KMS-11 (cell line): Measurements from ENCODE around the gene VAMP5.
"Not testable (repeated sequence)": the region's sequence is repeated elsewhere in the genome, so short reads cannot be mapped to it uniquely, and the experiment has no call there.

Experiments
- H2AFZ ChIP-seq: fragments of 200-600 bp; sonication (generic); 2 replicates; pipeline ENCODE4 v1.6.1; 2016; ENCODE audit warnings: antibody characterized with exemption, mixed run types, low read depth
- H3K27ac ChIP-seq: fragments of 200-600 bp; sonication (generic); 2 replicates; pipeline ENCODE4 v1.6.1; 2016; ENCODE audit warnings: mild to moderate bottlenecking, mixed run types
- H3K27me3 ChIP-seq: fragments of 200-600 bp; sonication (generic); 2 replicates; pipeline ENCODE4 v1.6.1; 2017; ENCODE audit warnings: mild to moderate bottlenecking, low read depth, mixed run types, moderate library complexity; ENCODE audit not compliant: insufficient read depth
- H3K36me3 ChIP-seq: fragments of 200-600 bp; sonication (generic); 2 replicates; pipeline ENCODE4 v1.6.1; 2017; ENCODE audit warnings: mild to moderate bottlenecking, mixed run types; ENCODE audit not compliant: insufficient read depth
- H3K4me1 ChIP-seq: fragments of 200-600 bp; sonication (generic); 2 replicates; pipeline ENCODE4 v1.6.1; 2016; ENCODE audit warnings: mild to moderate bottlenecking, low read depth, mixed run types; ENCODE audit not compliant: poor library complexity, severe bottlenecking
- H3K4me2 ChIP-seq: fragments of 200-600 bp; sonication (generic); 2 replicates; pipeline ENCODE4 v1.7.0; 2016; ENCODE audit warnings: mild to moderate bottlenecking, mixed run types
- H3K4me3 ChIP-seq: fragments of 200-600 bp; sonication (generic); IDR thresholded peaks from 2 replicates; pipeline ENCODE4 v1.6.1; 2017; ENCODE audit warnings: low read depth, low read length, mixed read lengths; ENCODE audit not compliant: insufficient read depth
- H3K79me2 ChIP-seq: fragments of 200-600 bp; sonication (generic); 2 replicates; pipeline ENCODE4 v1.6.1; 2016; ENCODE audit warnings: low read depth, mixed run types; ENCODE audit not compliant: insufficient read depth
- H3K9ac ChIP-seq: fragments of 200-600 bp; sonication (generic); 2 replicates; pipeline ENCODE4 v1.6.1; 2016; ENCODE audit warnings: mild to moderate bottlenecking, mixed run types
- H4K20me1 ChIP-seq: fragments of 200-600 bp; sonication (generic); 2 replicates; pipeline ENCODE4 v1.6.1; 2016; ENCODE audit warnings: mild to moderate bottlenecking, mixed run types; ENCODE audit not compliant: insufficient read depth
- CTCF ChIP-seq: fragments of 200-600 bp; sonication (generic); conservative IDR thresholded peaks from 2 replicates; pipeline ENCODE4 v1.6.1; 2017; ENCODE audit warnings: low read depth, mild to moderate bottlenecking, antibody characterized with exemption, low read length, moderate library complexity, mixed read lengths

Gene VAMP5

DNA sequence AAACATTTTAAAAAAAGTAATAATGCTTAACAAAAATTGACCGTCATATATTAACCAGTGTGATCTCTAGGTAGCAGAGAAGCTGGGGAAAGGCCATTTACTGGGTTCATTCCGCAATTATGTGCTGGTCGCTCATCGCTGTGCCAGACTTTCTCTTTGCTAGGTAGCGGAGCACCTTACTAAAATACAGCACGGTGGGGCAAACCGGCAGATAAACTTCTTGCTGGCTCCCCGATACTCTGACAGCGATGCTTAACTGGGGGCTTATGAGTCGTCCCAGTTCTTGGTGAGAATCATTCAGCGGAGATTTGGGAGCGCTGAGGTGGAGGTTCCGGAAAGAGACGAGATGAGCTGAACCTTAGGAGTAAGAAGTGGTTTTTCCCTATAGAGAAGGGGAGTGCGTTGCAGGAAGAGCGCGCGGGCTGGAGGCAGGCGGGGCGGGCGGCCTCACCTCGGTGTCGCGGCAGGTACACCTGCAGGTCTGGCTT, 27.0 kb downstream of the VAMP5 start:
- Histone ChIP-seq H4K20me1 (no peaks in the 10 kb centered on the region), H3K36me3 (no peaks in the 10 kb centered on the region), H3K27me3 (no peaks in the 10 kb centered on the region), H3K4me3 (no peak overlapping the region), H3K79me2 (peaks cover 6% of the 10 kb centered on the region; the same call in 1 of the 2 replicates), H2AFZ (peak overlapping the region; percentile 88), H3K4me2 (peak overlapping the region; percentile 72), H3K27ac (no peak overlapping the region), H3K4me1 (peaks cover 12% of the 10 kb centered on the region), H3K9ac (peak overlapping the region; percentile 38; the same call in 1 of the 2 replicates)
- TF ChIP-seq CTCF: no peak

DNA sequence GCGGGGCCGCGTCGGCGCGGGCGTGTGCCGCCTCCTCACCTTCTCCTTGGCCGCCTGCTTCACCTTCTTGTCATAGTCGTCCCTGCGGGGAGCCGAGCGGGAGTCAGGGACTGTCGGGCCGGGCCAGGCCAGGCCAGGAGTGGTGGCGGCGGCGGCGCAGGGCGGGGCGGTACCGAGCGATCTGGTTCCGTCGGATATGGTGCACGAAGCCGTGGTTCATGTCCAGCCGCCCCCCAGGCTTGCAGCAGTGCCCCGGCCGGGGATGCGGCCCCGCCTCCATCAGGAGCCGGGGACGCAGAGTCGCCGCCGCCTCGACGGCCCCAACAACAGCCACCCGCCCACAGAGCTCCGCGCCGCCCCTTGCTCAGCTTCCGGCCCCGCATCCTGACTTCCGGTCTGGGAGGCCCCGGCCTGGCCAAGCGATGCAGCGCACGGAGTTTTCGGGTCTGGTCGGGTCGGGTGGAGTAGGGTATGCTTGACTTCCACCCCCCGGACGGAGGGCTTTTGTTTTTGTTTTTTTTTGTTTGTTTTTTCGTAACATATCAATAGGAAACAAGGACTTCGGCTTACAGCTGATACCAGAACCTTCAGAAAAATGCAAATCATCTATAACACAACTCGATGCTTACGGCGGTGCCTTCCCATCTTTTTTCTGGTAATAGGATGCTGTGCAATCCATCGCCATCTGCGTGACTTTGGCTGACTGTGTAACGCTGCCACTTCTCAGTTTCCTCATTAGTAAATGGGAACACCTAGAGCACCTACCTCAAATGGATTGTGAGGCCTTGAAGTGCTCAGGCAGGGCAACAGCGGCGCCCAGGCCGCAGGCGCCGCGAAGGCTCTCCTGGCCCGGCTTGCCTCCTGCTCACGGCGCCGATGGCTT, 27.7 kb downstream of the VAMP5 start, which contains the start of gene C2orf68:
TSS of gene C2orf68 (minus strand) at position 362 of the 883 bp plus-strand sequence. CDS start at position 280, 82 bp downstream.
- Histone ChIP-seq H3K36me3 (no peaks in the 10 kb centered on the region), H3K27me3 (no peaks in the 10 kb centered on the region), H3K9ac (peak within 1 kb of the TSS; percentile 38; the same call in 1 of the 2 replicates), H4K20me1 (peaks cover 2% of the 10 kb centered on the region; the same call in 1 of the 2 replicates), H3K4me3 (no peak within 1 kb of the TSS), H3K4me2 (peak within 1 kb of the TSS; percentile 72), H3K27ac (no peak within 1 kb of the TSS; the same call in 1 of the 2 replicates), H3K79me2 (peaks cover 13% of the 10 kb centered on the region), H3K4me1 (peaks cover 14% of the 10 kb centered on the region), H2AFZ (peak within 1 kb of the TSS; percentile 88)
- no peak for TF ChIP-seq CTCF

GRCh38 chr2:85613717-85614515, 29.7 kb downstream of the VAMP5 start:
- Histone ChIP-seq H2AFZ (no peak overlapping the region), H4K20me1 (peaks cover 6% of the 10 kb centered on the region; the same call in 1 of the 2 replicates), H3K27ac (no peak overlapping the region), H3K4me2 (no peak overlapping the region), H3K79me2 (peaks cover 33% of the 10 kb centered on the region), H3K4me1 (peaks cover 31% of the 10 kb centered on the region), H3K36me3 (no peaks in the 10 kb centered on the region; the same call in 1 of the 2 replicates), H3K9ac (no peak overlapping the region), H3K27me3 (no peaks in the 10 kb centered on the region), H3K4me3 (no peak overlapping the region)
- no peak for TF ChIP-seq CTCF

GRCh38 chr2:85614757-85615156, 30.5 kb downstream of the VAMP5 start:
- not testable (repeated sequence) for H4K20me1 ChIP-seq, H3K36me3 ChIP-seq, H3K4me3 ChIP-seq, H3K27ac ChIP-seq, H3K4me2 ChIP-seq, H3K27me3 ChIP-seq, H3K9ac ChIP-seq, H2AFZ ChIP-seq
- peaks cover 40% of the 10 kb centered on the region for H3K79me2 ChIP-seq
- H3K4me1 ChIP-seq: peaks cover 31% of the 10 kb centered on the region
